GM18498 (cell line): ENCODE measurements around the gene RANBP9.

Experiments used
- ATAC-seq: cut with Tn5 transposase; IDR thresholded peaks from one replicate; pipeline ENCODE4 v1.9.1; 2021; ENCODE audit warnings: mild to moderate bottlenecking, moderate library complexity; ENCODE audit not compliant: unreplicated experiment

RANBP9 gene

GRCh38 chr6:13679996-13680395 lies 31.6 kb downstream of the RANBP9 start:
- ATAC-seq = no peak

- no peak for ATAC-seq
Observed at GRCh38 chr6:13678255-13678983, 33.2 kb downstream of the RANBP9 start.

GRCh38 chr6:13677878-13678254 lies 33.8 kb downstream of the RANBP9 start:
- no peak for ATAC-seq

- no peak for ATAC-seq
Observed at GRCh38 chr6:13676551-13677156, 35.0 kb downstream of the RANBP9 start.

GRCh38 chr6:13674533-13675190 lies 37.0 kb downstream of the RANBP9 start:
- ATAC-seq = no peak

- ATAC-seq = no peak
Observed at GRCh38 chr6:13673825-13674444, 37.7 kb downstream of the RANBP9 start.

- no peak for ATAC-seq
Observed at GRCh38 chr6:13673368-13673767, 38.3 kb downstream of the RANBP9 start.

- ATAC-seq = no peak
Observed at GRCh38 chr6:13672904-13673303, 38.7 kb downstream of the RANBP9 start.

- no peak for ATAC-seq
Observed at GRCh38 chr6:13671548-13672127, 40.0 kb downstream of the RANBP9 start.

GRCh38 chr6:13669476-13669875 lies 42.2 kb downstream of the RANBP9 start:
- ATAC-seq = no peak

GRCh38 chr6:13668291-13668928 lies 43.2 kb downstream of the RANBP9 start:
- ATAC-seq = peak; percentile 61

- ATAC-seq = no peak
Observed at GRCh38 chr6:13667655-13668054, 44.0 kb downstream of the RANBP9 start.

- ATAC-seq = no peak
Observed at GRCh38 chr6:13666194-13667105, 45.2 kb downstream of the RANBP9 start.

GRCh38 chr6:13664703-13665352 lies 46.8 kb downstream of the RANBP9 start:
- no peak for ATAC-seq

GRCh38 chr6:13663986-13664385 lies 47.6 kb downstream of the RANBP9 start:
- ATAC-seq = no peak

- no peak for ATAC-seq
Observed at GRCh38 chr6:13662651-13663334, 48.8 kb downstream of the RANBP9 start.

- no peak for ATAC-seq
Observed at GRCh38 chr6:13661647-13662046, 50.0 kb downstream of the RANBP9 start.

GRCh38 chr6:13660893-13661292 lies 50.7 kb downstream of the RANBP9 start:
- ATAC-seq = no peak

GRCh38 chr6:13660273-13660672 lies 51.4 kb downstream of the RANBP9 start:
- ATAC-seq = no peak
